SK-N-SH treated with all-trans-retinoic acid at 6 μM for 48 hours (cell line): ENCODE data around the gene MYBL2.

Experiments
- ESRRG ChIP-seq: fragments of 250-450 bp; sonication (Bioruptor Pico); IDR thresholded peaks from 2 replicates; pipeline ENCODE4 v1.6.1; 2021; ENCODE audit warnings: mild to moderate bottlenecking
- ISL1 ChIP-seq: fragments of 250-450 bp; sonication (Bioruptor Pico); IDR thresholded peaks from 2 replicates; pipeline ENCODE4 v2.1.2; 2022; ENCODE audit warnings: mild to moderate bottlenecking, moderate library complexity
- RARB ChIP-seq: fragments of 250-450 bp; sonication (Bioruptor Pico); IDR thresholded peaks from 2 replicates; pipeline ENCODE4 v1.8.0; 2021; ENCODE audit warnings: mild to moderate bottlenecking, moderate library complexity
- TF ChIP-seq, protein P1 (sequence below): fragments of 250-450 bp; sonication (Bioruptor Pico); IDR thresholded peaks from 2 replicates; pipeline ENCODE4 v1.8.0; 2021; ENCODE audit warnings: low read depth, mild to moderate bottlenecking, moderate library complexity, borderline replicate concordance
- TF ChIP-seq, protein P2 (sequence below): fragments of 250-450 bp; sonication (Bioruptor Pico); IDR thresholded peaks from 2 replicates; pipeline ENCODE4 v1.5.1; 2020; ENCODE audit warnings: low read depth, mild to moderate bottlenecking, moderate library complexity

GRCh38 chr20:43650997-43651525 lies 15.9 kb upstream of the MYBL2 start:
- TF ChIP-seq ESRRG (CRISPR knock-in tag), result no peak
- TF ChIP-seq RARB (CRISPR knock-in tag), result no peak
- TF ChIP-seq, protein P1, sequence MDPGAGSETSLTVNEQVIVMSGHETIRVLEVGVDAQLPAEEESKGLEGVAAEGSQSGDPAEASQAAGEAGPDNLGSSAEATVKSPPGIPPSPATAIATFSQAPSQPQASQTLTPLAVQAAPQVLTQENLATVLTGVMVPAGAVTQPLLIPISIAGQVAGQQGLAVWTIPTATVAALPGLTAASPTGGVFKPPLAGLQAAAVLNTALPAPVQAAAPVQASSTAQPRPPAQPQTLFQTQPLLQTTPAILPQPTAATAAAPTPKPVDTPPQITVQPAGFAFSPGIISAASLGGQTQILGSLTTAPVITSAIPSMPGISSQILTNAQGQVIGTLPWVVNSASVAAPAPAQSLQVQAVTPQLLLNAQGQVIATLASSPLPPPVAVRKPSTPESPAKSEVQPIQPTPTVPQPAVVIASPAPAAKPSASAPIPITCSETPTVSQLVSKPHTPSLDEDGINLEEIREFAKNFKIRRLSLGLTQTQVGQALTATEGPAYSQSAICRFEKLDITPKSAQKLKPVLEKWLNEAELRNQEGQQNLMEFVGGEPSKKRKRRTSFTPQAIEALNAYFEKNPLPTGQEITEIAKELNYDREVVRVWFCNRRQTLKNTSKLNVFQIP, result no peak
- TF ChIP-seq, protein P2, sequence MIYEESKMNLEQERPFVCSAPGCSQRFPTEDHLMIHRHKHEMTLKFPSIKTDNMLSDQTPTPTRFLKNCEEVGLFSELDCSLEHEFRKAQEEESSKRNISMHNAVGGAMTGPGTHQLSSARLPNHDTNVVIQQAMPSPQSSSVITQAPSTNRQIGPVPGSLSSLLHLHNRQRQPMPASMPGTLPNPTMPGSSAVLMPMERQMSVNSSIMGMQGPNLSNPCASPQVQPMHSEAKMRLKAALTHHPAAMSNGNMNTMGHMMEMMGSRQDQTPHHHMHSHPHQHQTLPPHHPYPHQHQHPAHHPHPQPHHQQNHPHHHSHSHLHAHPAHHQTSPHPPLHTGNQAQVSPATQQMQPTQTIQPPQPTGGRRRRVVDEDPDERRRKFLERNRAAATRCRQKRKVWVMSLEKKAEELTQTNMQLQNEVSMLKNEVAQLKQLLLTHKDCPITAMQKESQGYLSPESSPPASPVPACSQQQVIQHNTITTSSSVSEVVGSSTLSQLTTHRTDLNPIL (CRISPR knock-in tag), result no peak
- TF ChIP-seq ISL1 (CRISPR knock-in tag), result no peak
